Ovary (tissue), 9 donors: ENCODE measurements around the gene TTC21A. TPM values are rescaled to one million over a fixed set of nuclear protein-coding genes. Genes with fewer than 3 reads are reported as not detected.
"Not testable (repeated sequence)": the region's sequence is repeated elsewhere in the genome, so short reads cannot be mapped to it uniquely, and the experiment has no call there.

Experiments used
- DNase-seq, 5 donors: peaks; one replicate each; pipeline ENCODE4 v3.0.0-alpha.2; 2019 to 2020
- H3K27ac ChIP-seq, 2 donors: fragments of 200-600 bp; one replicate each; pipeline versions ENCODE4 v1.5.1 to v1.8.0; 2019 to 2022
- H3K27me3 ChIP-seq: fragments of 200-600 bp; one replicate; pipeline ENCODE4 v1.8.0; 2022
- H3K36me3 ChIP-seq: fragments of 200-600 bp; sonication (generic); one replicate; pipeline ENCODE4 v1.5.1; 2019
- H3K4me1 ChIP-seq: one replicate; pipeline ENCODE4 v1.8.1; 2013; ENCODE audit warnings: mild to moderate bottlenecking, moderate library complexity; ENCODE audit not compliant: insufficient read depth
- H3K4me3 ChIP-seq: fragments of 200-600 bp; sonication (generic); one replicate; pipeline ENCODE4 v1.5.1; 2017
- H3K9me3 ChIP-seq, 2 donors: fragments of 200-600 bp in 1 of 2; sonication (generic) in 1 of 2; one replicate each; pipeline versions ENCODE4 v1.5.1 to v1.8.1; 2013 to 2019; ENCODE audit warnings: mild to moderate bottlenecking in 1 of 2, moderate library complexity in 1 of 2
- CTCF ChIP-seq, 3 donors: fragments of 450-650 bp in 2 of 3; fragments of 200-600 bp in 1 of 3; IDR thresholded peaks; one replicate each; pipeline versions ENCODE4 v1.5.1 to v1.8.0; 2016 to 2022; ENCODE audit warnings: antibody characterized with exemption in 3 of 3, mild to moderate bottlenecking in 1 of 3
- EP300 ChIP-seq: sonication (generic); formaldehyde crosslinking; IDR thresholded peaks from one replicate; pipeline ENCODE4 v1.6.1; 2017; ENCODE audit warnings: antibody characterized with exemption
- POLR2A ChIP-seq: fragments of 450-650 bp; IDR thresholded peaks from one replicate; pipeline ENCODE4 v1.6.1; 2017; ENCODE audit warnings: antibody characterized with exemption, mild to moderate bottlenecking, moderate library complexity
- WGBS, 3 donors: extraction: QIAGEN DNeasy Blood & Tissue Kit in 1 of 3; methylation state at CpG; one replicate each; pipeline versions ENCODE4 v1.1.5 to v1.1.7; 2013 to 2017; 5-methylcytosine and 5-hydroxymethylcytosine counted together
- intact Hi-C, 4 donors: fragments of 100-400 bp; cut with DNase I; formaldehyde crosslinking; loops; one replicate each; pipeline versions ENCODE4 v1.11.0 to v1.15.1; 2022 to 2023
- polyA plus RNA-seq, 2 donors: library from polyadenylated mRNA; stranded (reverse); fragments of 200-250 nt in 1 of 2; fragments of 350-450 nt in 1 of 2; fragmentation: Illumina TruSeq in 1 of 2; extraction: RNeasy Lipid Tissue Mini Kit (QIAGEN cat#74804) in 1 of 2; gene quantifications; one replicate each; pipeline ENCODE4 v1.2.3, GENCODE V29; 2013 to 2014
- total RNA-seq, 7 donors: library from RNA; depleted of rRNA in 2 of 7; stranded (reverse); fragments of >200 nt in 2 of 7; fragmentation: NEBNext Ultra II Directional in 3 of 7; extraction: Animal tissue kit (Norgen Biotek cat#: 25700) in 3 of 7; gene quantifications; one replicate each; pipeline versions ENCODE4 v1.1.0 to v1.2.4, GENCODE V29; 2016 to 2023
- donor health status: DM: no; HTN: no; CAD: no; lungs with moderate emphysema.
- donor health status: DM: no; HTN: no; CAD: no.
- donor health status: Bipolar disorder and iron deficiency.
- donor health status: DM: yes; HTN: yes; CAD: no.
- donor health status: DM: no; HTN: no; CAD: no.
- donor health status: DM: yes; HTN: yes; CAD: no.

Gene TTC21A
- total and polyA plus RNA-seq, 9 donors = 4.2 to 21.4 (median 6.6) TPM

DNA sequence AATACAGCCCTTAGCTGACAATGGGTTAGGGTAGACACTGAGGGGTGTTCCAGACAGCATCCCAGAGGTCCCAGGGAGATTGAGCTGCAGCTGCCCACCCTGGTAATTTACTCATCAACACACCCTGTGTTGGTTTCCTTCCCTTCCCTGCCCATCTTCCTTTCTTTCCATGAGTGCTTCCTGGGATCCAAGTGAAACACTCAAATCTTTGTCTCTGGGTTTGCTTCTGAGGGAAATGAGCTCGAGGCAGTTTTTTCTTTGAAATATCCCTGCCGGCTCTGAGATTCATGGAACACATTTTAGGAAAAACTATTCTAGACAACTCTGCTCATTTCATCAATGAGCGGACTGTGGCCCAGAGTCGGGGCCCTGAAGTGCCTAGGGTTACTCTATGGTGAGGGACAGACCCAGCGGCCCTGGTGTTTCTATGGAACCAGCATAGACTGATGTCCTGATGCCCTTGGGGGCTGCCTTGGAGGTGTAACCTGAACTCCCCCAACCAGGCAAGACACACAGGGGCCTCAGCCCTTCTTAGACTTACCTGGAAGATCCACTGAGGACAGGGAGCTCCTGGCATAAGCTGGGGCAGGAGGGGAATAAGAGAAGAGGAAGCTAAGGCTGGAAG, 60.8 kb downstream of the TTC21A start:
- TF ChIP-seq CTCF (IDR thresholded peaks at IDR 0.05) = no peak
- no peak for TF ChIP-seq POLR2A
- no peak for TF ChIP-seq EP300
- DNase-seq = no peak
- H3K4me1 ChIP-seq = no peaks in the 10 kb centered on the region
- intact Hi-C loops = no loop called here
- no peak overlapping the region for H3K27ac ChIP-seq
- no peaks in the 10 kb centered on the region for H3K9me3 ChIP-seq
- no peaks in the 10 kb centered on the region for H3K36me3 ChIP-seq
- H3K27me3 ChIP-seq = no peaks in the 10 kb centered on the region
- no peak overlapping the region for H3K4me3 ChIP-seq
- 90 to 93% (median 91%) methylated on average over 5 of the region's 5 CpGs for WGBS, 3 donors

DNA sequence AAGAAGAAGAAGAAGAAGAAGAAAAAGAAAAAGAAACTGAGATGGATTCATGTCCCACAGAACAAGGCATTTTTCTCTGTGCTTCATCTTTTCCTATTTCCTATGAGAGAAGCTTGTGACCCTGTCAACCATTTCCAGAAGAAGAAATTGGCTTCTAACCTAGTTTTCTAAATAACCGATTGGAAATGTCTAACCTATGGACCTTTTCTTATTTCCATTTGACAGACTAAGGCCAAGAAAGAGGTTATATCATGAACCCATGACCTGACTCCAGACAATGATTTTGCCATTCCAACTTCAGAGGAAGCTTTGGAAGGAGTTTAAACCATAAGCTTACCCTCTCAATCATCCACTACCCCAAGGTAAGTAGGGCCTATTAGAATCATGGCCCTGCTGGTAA, 62.2 kb downstream of the TTC21A start:
- Histone ChIP-seq H3K36me3 (no peaks in the 10 kb centered on the region), H3K9me3 (no peaks in the 10 kb centered on the region), H3K27ac (no peak overlapping the region), H3K4me1 (no peaks in the 10 kb centered on the region), H3K27me3 (no peaks in the 10 kb centered on the region), H3K4me3 (no peak overlapping the region)
- TF ChIP-seq EP300 (no peak), POLR2A (no peak), CTCF (IDR thresholded peaks at IDR 0.05) (no peak)
- DNase-seq = no peak
- 0 to 70% (median 48%) methylated on average over 1 of the region's 1 CpG for WGBS, 3 donors
- intact Hi-C loops = no loop called here

DNA sequence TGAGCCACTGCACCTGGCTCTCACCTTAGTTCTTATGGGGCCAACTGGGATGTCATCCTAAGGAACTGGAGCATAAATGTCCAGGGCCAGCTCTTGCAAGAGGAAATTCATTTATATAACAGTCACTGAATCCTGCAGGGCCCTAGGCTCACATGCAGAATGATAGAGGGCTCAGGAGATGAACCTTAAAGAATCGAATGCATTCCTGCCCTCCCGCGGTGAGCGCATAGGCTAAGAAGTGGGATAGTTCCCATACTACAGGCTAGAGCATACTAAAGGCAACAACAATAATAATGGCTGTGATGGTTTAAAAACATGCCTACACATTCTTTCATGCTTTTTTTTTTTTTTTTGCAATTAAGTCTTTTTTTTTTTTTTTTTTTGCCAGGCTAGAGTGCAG, 63.0 kb downstream of the TTC21A start:
- Histone ChIP-seq H3K4me3 (no peak overlapping the region), H3K9me3 (no peaks in the 10 kb centered on the region), H3K27ac (no peak overlapping the region), H3K4me1 (no peaks in the 10 kb centered on the region), H3K36me3 (no peaks in the 10 kb centered on the region), H3K27me3 (no peaks in the 10 kb centered on the region)
- intact Hi-C loops = no loop called here
- 80 to 83% (median 81%) methylated on average over 4 of the region's 4 CpGs for WGBS, 3 donors
- no peak for DNase-seq
- TF ChIP-seq CTCF (IDR thresholded peaks at IDR 0.05) (no peak), POLR2A (no peak), EP300 (no peak)

DNA sequence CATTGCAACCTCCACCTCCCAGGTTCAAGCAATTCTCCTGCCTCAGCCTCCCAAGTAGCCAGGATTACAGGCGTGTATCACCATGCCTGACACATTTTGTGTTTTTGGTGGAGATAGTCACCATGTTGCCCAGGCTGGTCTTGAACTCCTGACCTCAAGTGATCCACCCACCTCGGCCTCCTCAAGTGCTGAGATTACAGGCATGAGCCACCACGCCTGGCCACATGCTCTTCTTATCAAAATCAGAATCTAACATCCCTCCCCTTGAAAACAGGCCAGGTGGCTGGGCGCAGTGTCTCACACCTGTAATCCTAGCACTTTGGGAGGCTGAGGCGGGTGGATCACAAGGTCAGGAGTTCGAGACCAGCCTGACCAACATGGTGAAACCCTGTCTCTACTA, 63.4 kb downstream of the TTC21A start:
- WGBS, 3 donors = 82 to 92% (median 86%) methylated on average over 6 of the region's 6 CpGs
- intact Hi-C loops, H3K36me3 ChIP-seq, H3K27me3 ChIP-seq, H3K4me3 ChIP-seq, H3K27ac ChIP-seq, H3K9me3 ChIP-seq, DNase-seq, H3K4me1 ChIP-seq: not testable (repeated sequence)

DNA sequence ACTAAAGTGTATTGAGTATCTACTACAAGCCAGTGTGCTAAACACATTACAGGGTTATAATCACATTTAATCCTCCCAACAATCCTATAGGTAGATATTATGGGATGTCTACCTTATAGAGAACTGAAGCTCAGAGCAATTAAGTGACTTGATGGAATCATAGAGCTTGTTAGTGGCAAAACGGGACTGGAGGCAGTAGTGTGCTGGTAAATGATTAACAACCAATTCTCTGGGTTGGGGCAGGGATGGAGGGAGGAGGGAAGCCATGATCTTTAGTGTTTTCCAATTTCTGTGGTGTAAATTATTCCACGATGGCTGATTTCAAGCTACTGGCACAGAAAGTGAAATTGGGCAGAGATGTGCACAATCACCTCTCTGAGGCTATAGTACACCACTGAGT, 64.4 kb downstream of the TTC21A start:
- no peak for DNase-seq
- 61 to 76% (median 74%) methylated on average over 2 of the region's 2 CpGs for WGBS, 3 donors
- no peaks in the 10 kb centered on the region for H3K4me1 ChIP-seq
- no peaks in the 10 kb centered on the region for H3K27me3 ChIP-seq
- intact Hi-C loops = no loop called here
- H3K9me3 ChIP-seq = no peaks in the 10 kb centered on the region
- H3K36me3 ChIP-seq = no peaks in the 10 kb centered on the region
- no peak overlapping the region for H3K4me3 ChIP-seq
- no peak overlapping the region for H3K27ac ChIP-seq
- TF ChIP-seq EP300 = no peak
- TF ChIP-seq POLR2A = no peak
- no peak for TF ChIP-seq CTCF (IDR thresholded peaks at IDR 0.05)
